Naive thymus-derived CD4-positive, alpha-beta T cell (primary cell): ENCODE results near the gene OVOL3. TPM values are rescaled to one million over a fixed set of nuclear protein-coding genes. Genes with fewer than 3 reads are reported as not detected.

Experiments
- ATAC-seq: fragments of 150-1000 bp; cut with Tn5 transposase; 2 replicates; pipeline ENCODE4 v1.10.0; 2021; ENCODE audit warnings: mild to moderate bottlenecking, moderate library complexity
- CTCF ChIA-PET: fragments of 350-600 bp; sonication (Branson Sonifier 250); formaldehyde crosslinking; loops from one replicate; lab custom pipeline; 2021; ENCODE audit warnings: antibody characterized with exemption; lab: Charles Lee
- POLR2A ChIA-PET: fragments of 350-600 bp; sonication (Branson Sonifier 250); formaldehyde crosslinking; loops from one replicate; lab custom pipeline; 2021; ENCODE audit warnings: antibody characterized with exemption, inconsistent platforms; lab: Charles Lee
- DNase-seq, 9 donors: peaks; one replicate each; pipeline versions ENCODE4 v3.0.0 to v3.0.0-alpha.2; 2020 to 2022; ENCODE audit warnings: mixed read lengths in 1 of 9
- H3K27ac ChIP-seq: one replicate; pipeline ENCODE4 v1.7.0; 2013; ENCODE audit warnings: mild to moderate bottlenecking, low read depth, low read length, moderate library complexity
- H3K27me3 ChIP-seq, 2 donors: one replicate each; pipeline ENCODE4 v1.7.0; 2013; ENCODE audit warnings: low read length in 2 of 2, mild to moderate bottlenecking in 2 of 2, moderate library complexity in 2 of 2; ENCODE audit not compliant: control insufficient read depth in 2 of 2, insufficient read depth in 2 of 2
- H3K36me3 ChIP-seq, 3 experiments: 1 replicate in 2 of 3; 2 replicates in 1 of 3; pipeline ENCODE4 v1.7.0; 2013; ENCODE audit warnings: low read length in 3 of 3, mild to moderate bottlenecking in 3 of 3, moderate library complexity in 1 of 3; ENCODE audit not compliant: insufficient read depth in 3 of 3, control insufficient read depth in 2 of 3
- H3K4me1 ChIP-seq, 2 donors: one replicate each; pipeline ENCODE4 v1.7.0; 2013; ENCODE audit warnings: low read length in 2 of 2, mild to moderate bottlenecking in 2 of 2, moderate library complexity in 1 of 2; ENCODE audit not compliant: control insufficient read depth in 2 of 2, insufficient read depth in 2 of 2
- H3K4me3 ChIP-seq: 2 replicates; pipeline ENCODE4 v1.7.0; 2013; ENCODE audit warnings: mild to moderate bottlenecking, low read length
- H3K9me3 ChIP-seq, 3 experiments: 1 replicate in 2 of 3; 2 replicates in 1 of 3; pipeline ENCODE4 v1.7.0; 2013; ENCODE audit warnings: low read length in 3 of 3; ENCODE audit not compliant: control insufficient read depth in 2 of 3
- H3K27ac Mint-ChIP-seq, 9 donors: one replicate each; pipeline ENCODE4 v1.8.0; 2020 to 2022; ENCODE audit warnings: mixed read lengths in 9 of 9, mild to moderate bottlenecking in 8 of 9, moderate library complexity in 5 of 9, inconsistent platforms in 2 of 9
- H3K27me3 Mint-ChIP-seq, 5 donors: one replicate each; pipeline ENCODE4 v1.8.0; 2021 to 2022; ENCODE audit warnings: mixed read lengths in 5 of 5, mild to moderate bottlenecking in 1 of 5
- H3K36me3 Mint-ChIP-seq, 5 donors: one replicate each; pipeline ENCODE4 v1.8.0; 2020 to 2022; ENCODE audit warnings: mixed read lengths in 5 of 5, mild to moderate bottlenecking in 3 of 5, inconsistent platforms in 1 of 5
- H3K4me1 Mint-ChIP-seq, 7 donors: one replicate each; pipeline ENCODE4 v1.8.0; 2020 to 2022; ENCODE audit warnings: mixed read lengths in 7 of 7, mild to moderate bottlenecking in 3 of 7, inconsistent platforms in 1 of 7
- H3K4me3 Mint-ChIP-seq, 10 donors: one replicate each; pipeline ENCODE4 v1.8.0; 2020 to 2022; ENCODE audit warnings: mild to moderate bottlenecking in 10 of 10, mixed read lengths in 10 of 10, moderate library complexity in 6 of 10, inconsistent platforms in 2 of 10
- H3K9me3 Mint-ChIP-seq, 11 donors: one replicate each; pipeline ENCODE4 v1.8.0; 2020 to 2022; ENCODE audit warnings: mixed read lengths in 11 of 11, mild to moderate bottlenecking in 4 of 11, inconsistent platforms in 1 of 11, moderate library complexity in 1 of 11
- intact Hi-C, 2 donors: fragments of 100-400 bp; cut with micrococcal nuclease; formaldehyde crosslinking; loops; one replicate each; pipeline ENCODE4 v1.15.1; 2023
- polyA plus RNA-seq, 2 donors: library from polyadenylated mRNA; unstranded; fragments of 300-500 nt; fragmentation: Illumina TruSeq; gene quantifications; one replicate each; pipeline ENCODE4 v1.2.3, GENCODE V29; 2021
- total RNA-seq, 6 experiments: library from RNA in 5 of 6; stranded (reverse) in 5 of 6; gene quantifications; 1 replicate in 5 of 6; 2 replicates in 1 of 6; pipeline ENCODE4 v1.2.3 and lab custom pipeline; 2021 to 2026

Gene OVOL3
- total and polyA plus RNA-seq, 7 experiments from 2014 or later: not detected

DNA sequence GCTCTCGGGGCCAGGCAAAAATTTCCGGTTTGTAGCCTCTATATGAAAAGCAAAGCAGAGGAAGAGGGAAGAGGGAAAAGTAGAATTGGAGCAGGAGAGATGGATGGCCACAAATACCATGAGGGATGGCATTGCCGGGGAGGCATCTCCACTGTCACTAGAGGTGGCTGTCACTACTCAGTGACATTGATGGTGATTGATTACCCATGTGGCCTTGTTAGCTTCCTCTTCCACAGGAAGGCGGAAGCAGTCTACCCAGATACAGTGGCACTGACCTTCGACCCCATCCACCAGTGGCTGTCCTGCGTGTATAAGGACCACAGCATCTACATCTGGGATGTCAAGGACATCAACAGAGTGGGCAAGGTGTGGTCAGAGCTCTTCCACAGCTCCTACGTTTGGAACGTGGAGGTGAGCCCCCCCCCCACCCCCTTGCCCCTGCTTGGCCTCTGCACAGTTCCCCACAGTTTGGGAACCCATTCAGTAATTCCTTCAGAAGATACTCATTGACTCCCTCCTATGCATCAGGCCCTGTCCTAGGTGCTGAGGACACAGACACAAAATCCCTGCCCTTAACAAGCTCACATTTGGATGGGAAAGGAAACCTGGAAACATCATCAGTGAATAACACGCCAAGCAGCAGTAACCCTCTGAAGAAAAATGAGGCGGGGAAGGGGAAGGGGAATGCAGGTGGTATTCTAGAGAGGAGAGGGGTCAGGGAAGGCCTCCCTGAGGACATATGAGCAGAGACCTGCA, 37.6 kb upstream of the OVOL3 start:
- Mint-ChIP-seq H3K27me3 (no peaks in the 10 kb centered on the region), H3K27ac (no peak overlapping the region), H3K36me3 (peaks cover 0 to 21% (median 4%) of the 10 kb centered on the region in 5 donors), H3K9me3 (no peaks in the 10 kb centered on the region), H3K4me1 (peaks cover 0 to 2% (median 0%) of the 10 kb centered on the region in 7 donors), H3K4me3 (no peak overlapping the region)
- H3K36me3 ChIP-seq: no peaks in the 10 kb centered on the region
- no peak overlapping the region for H3K4me3 ChIP-seq
- H3K27me3 ChIP-seq: no peaks in the 10 kb centered on the region
- ChIA-PET POLR2A (no interaction called here), CTCF (no interaction called here)
- intact Hi-C loops: no loop called here
- no peaks in the 10 kb centered on the region for H3K9me3 ChIP-seq
- H3K27ac ChIP-seq: no peak overlapping the region
- H3K4me1 ChIP-seq: no peaks in the 10 kb centered on the region
- no peak for DNase-seq
- ATAC-seq: no peak

DNA sequence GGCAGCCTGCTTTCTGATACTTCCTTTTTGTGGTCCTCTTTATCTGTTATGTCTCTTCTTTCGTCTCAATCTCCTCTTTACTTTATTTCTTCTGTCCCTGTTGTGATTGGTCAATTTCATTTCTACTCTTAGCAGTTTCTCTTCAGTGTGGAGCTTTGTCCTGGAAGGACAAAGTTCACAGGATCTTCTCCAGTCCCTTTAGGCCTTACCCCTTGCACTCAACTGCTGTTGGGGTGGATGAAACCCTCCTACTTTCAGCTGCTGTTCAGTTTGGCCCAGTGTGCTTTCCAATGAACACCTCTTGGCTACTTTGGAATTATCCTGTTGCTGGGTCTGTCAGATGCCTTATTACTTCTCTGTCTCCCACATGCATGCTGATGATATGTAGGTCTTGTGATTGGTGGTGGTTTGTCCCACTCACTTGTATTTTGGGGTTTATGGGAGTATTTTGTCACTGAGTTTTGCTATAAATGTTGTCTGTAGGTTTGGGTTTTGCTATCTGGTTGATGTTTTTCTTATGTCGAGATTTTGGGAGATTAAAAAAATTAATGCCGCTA, 31.5 kb upstream of the OVOL3 start:
- Histone ChIP-seq H3K9me3 (no peaks in the 10 kb centered on the region), H3K27me3 (no peaks in the 10 kb centered on the region), H3K27ac (no peak overlapping the region), H3K36me3 (no peaks in the 10 kb centered on the region), H3K4me3 (no peak overlapping the region), H3K4me1 (no peaks in the 10 kb centered on the region)
- no peaks in the 10 kb centered on the region for H3K27me3 Mint-ChIP-seq
- ATAC-seq (no peak), DNase-seq (no peak)
- ChIA-PET CTCF (no interaction called here), POLR2A (interaction anchor here (1.0 kb wide), 1 partner anchor 16 kb away, joined by 3 read pairs; no protein-coding TSS in a partner anchor)
- peaks cover 0 to 29% (median 3%) of the 10 kb centered on the region in 5 donors for H3K36me3 Mint-ChIP-seq
- H3K27ac Mint-ChIP-seq: peak overlapping the region in 2 of 9 donors; percentile 34 to 47
- no peaks in the 10 kb centered on the region for H3K9me3 Mint-ChIP-seq
- peaks cover 0 to 2% (median 0%) of the 10 kb centered on the region in 7 donors for H3K4me1 Mint-ChIP-seq
- intact Hi-C loops: no loop called here
- no peak overlapping the region for H3K4me3 Mint-ChIP-seq

- no peaks in the 10 kb centered on the region for H3K27me3 Mint-ChIP-seq
- no peak for ATAC-seq
- H3K4me3 Mint-ChIP-seq: no peak overlapping the region
- peaks cover 0 to 2% (median 0%) of the 10 kb centered on the region in 7 donors for H3K4me1 Mint-ChIP-seq
- POLR2A ChIA-PET: no interaction called here
- H3K4me3 ChIP-seq: no peak overlapping the region
- H3K36me3 ChIP-seq: no peaks in the 10 kb centered on the region
- DNase-seq: no peak
- H3K36me3 Mint-ChIP-seq: peaks cover 0 to 27% (median 3%) of the 10 kb centered on the region in 5 donors
- intact Hi-C loops: no loop called here
- H3K9me3 ChIP-seq: no peaks in the 10 kb centered on the region
- H3K27me3 ChIP-seq: no peaks in the 10 kb centered on the region
- no peaks in the 10 kb centered on the region for H3K9me3 Mint-ChIP-seq
- H3K4me1 ChIP-seq: no peaks in the 10 kb centered on the region
- CTCF ChIA-PET: no interaction called here
- no peak overlapping the region for H3K27ac ChIP-seq
- H3K27ac Mint-ChIP-seq: no peak overlapping the region
These were observed 29.6 kb upstream of the OVOL3 start for GRCh38 chr19:36081385-36081784.

DNA sequence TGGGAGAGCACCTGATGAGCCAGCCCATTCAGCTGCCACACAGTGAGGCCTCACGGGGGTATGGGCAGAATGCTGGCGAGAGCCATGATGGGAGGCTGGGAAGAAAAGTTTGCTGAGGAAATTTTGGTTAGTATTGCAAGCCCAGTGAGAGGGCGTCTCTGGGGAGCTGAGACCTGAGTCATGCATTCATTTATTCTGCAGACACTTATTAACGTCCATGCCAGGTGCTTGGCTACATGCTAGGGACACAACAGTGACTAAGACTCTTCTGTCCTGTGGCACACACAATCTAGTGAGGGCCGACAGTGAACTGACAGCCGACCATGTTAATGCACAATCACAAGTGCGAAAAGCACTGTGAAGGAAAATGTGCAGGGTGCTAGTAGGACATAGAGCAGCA, 29.0 kb upstream of the OVOL3 start:
- ChIA-PET POLR2A (no interaction called here), CTCF (no interaction called here)
- Histone ChIP-seq H3K4me1 (no peaks in the 10 kb centered on the region), H3K9me3 (no peaks in the 10 kb centered on the region), H3K27ac (no peak overlapping the region), H3K4me3 (no peak overlapping the region), H3K27me3 (no peaks in the 10 kb centered on the region), H3K36me3 (no peaks in the 10 kb centered on the region)
- H3K9me3 Mint-ChIP-seq: no peaks in the 10 kb centered on the region
- ATAC-seq (no peak), DNase-seq (no peak)
- H3K27me3 Mint-ChIP-seq: no peaks in the 10 kb centered on the region
- H3K27ac Mint-ChIP-seq: peak overlapping the region in 1 of 9 donors; percentile 23
- peaks cover 0 to 2% (median 0%) of the 10 kb centered on the region in 7 donors for H3K4me1 Mint-ChIP-seq
- intact Hi-C loops: no loop called here
- peaks cover 0 to 27% (median 3%) of the 10 kb centered on the region in 5 donors for H3K36me3 Mint-ChIP-seq
- H3K4me3 Mint-ChIP-seq: no peak overlapping the region

DNA sequence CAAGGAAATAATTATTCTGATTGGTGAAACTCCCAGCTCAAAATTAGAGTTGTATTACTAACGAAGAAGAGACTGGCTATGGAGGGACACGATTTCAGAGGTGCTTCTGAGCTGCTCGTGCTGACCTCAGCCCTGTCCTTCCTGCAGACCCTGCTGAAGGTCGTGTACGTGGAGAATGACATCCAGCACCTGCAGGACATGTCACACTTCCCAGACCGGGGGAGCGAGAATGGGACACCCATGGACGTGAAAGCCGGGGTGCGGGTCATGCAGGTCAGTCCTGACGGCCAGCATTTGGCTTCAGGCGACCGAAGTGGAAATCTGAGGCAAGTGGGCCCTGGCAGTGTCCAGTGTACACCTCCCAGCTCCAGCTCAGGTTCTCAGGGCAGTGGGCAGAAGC, 28.0 kb upstream of the OVOL3 start:
- no peaks in the 10 kb centered on the region for H3K4me1 Mint-ChIP-seq
- peaks cover 0 to 27% (median 3%) of the 10 kb centered on the region in 5 donors for H3K36me3 Mint-ChIP-seq
- CTCF ChIA-PET: no interaction called here
- Histone ChIP-seq H3K36me3 (no peaks in the 10 kb centered on the region), H3K27me3 (no peaks in the 10 kb centered on the region), H3K4me1 (no peaks in the 10 kb centered on the region), H3K9me3 (no peaks in the 10 kb centered on the region), H3K27ac (no peak overlapping the region), H3K4me3 (no peak overlapping the region)
- no peaks in the 10 kb centered on the region for H3K9me3 Mint-ChIP-seq
- H3K27ac Mint-ChIP-seq: no peak overlapping the region
- intact Hi-C loops: no loop called here
- H3K27me3 Mint-ChIP-seq: no peaks in the 10 kb centered on the region
- no peak overlapping the region for H3K4me3 Mint-ChIP-seq
- ATAC-seq: no peak
- POLR2A ChIA-PET: no interaction called here
- DNase-seq: no peak

- CTCF ChIA-PET: interaction anchor here (0.6 kb wide), 1 partner anchor 79 kb away, joined by 6 read pairs; no protein-coding TSS in a partner anchor
- Mint-ChIP-seq H3K9me3 (no peaks in the 10 kb centered on the region), H3K4me1 (no peaks in the 10 kb centered on the region), H3K36me3 (peaks cover 0 to 29% (median 1%) of the 10 kb centered on the region in 5 donors), H3K27me3 (no peaks in the 10 kb centered on the region), H3K4me3 (no peak overlapping the region), H3K27ac (no peak overlapping the region)
- Histone ChIP-seq H3K27me3 (no peaks in the 10 kb centered on the region), H3K4me1 (no peaks in the 10 kb centered on the region), H3K36me3 (no peaks in the 10 kb centered on the region), H3K9me3 (no peaks in the 10 kb centered on the region), H3K27ac (no peak overlapping the region), H3K4me3 (no peak overlapping the region)
- DNase-seq: no peak
- no peak for ATAC-seq
- intact Hi-C loops: no loop called here
- POLR2A ChIA-PET: no interaction called here
These were observed 26.5 kb upstream of the OVOL3 start for GRCh38 chr19:36084231-36085009.
